MM.1S (cell line): Measurements from ENCODE around the gene HPCAL1.

Experiments used
- CTCF ChIP-seq: fragments of 300-600 bp; sonication (generic); IDR thresholded peaks from 2 replicates; pipeline ENCODE4 v1.5.1; 2016; ENCODE audit warnings: antibody characterized with exemption, low read length, mixed read lengths
- EZH2 ChIP-seq: fragments of 300-600 bp; sonication (generic); optimal IDR thresholded peaks from 2 replicates; pipeline ENCODE3; 2017; ENCODE audit warnings: low read depth, mild to moderate bottlenecking, antibody characterized with exemption, low read length, mixed read lengths

DNA sequence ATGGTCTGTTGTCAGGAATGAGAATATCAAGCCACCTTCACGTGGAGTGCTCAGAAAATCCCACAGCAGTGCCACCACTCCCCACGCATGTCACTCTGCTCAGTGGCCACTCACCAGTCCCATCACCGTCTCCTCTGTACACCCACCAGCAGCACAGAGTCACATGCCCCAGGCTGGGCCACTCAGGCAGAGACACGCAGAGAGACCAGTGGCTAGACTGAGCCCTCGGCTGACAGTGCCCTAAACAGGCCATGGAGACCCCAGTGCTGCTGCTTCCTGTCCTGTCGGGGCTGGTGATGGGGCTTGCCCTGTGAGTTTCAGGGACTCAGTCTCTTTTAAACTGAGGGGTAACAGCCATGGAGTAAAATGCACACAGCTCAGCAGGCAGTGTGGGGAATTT is 119.5 kb downstream of the HPCAL1 start:
- no peak for TF ChIP-seq CTCF
- no peak for TF ChIP-seq EZH2
